ENCODE measurements around the gene CHPF. TPM values are rescaled to one million over a fixed set of nuclear protein-coding genes. Genes with fewer than 3 reads are reported as not detected.

The CHPF gene
- total RNA-seq, 1 experiment from 2014 or later, result 52.4 TPM

DNA sequence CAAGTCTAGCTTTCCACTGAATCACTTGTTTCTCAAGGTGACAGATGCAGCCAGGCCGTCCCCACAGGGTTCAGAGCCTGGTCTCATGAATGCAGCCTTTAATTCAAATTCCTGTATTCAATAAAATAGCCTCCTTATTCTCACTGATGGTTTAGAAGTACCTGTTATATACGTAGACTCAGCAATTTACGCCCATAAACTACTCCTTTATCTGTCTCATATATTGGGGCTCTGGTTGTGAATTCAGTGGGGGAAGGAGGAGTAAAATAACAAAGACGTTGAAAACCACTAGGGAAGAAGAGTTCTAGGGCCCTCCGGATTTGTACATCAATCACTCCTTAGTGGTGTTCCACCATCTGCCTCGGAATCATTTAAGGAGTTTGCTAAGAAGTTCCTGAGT lies 26.0 kb upstream of the CHPF start:
- DNase-seq (ENCODE audit: extremely low read depth, low read depth), result no peak

DNA sequence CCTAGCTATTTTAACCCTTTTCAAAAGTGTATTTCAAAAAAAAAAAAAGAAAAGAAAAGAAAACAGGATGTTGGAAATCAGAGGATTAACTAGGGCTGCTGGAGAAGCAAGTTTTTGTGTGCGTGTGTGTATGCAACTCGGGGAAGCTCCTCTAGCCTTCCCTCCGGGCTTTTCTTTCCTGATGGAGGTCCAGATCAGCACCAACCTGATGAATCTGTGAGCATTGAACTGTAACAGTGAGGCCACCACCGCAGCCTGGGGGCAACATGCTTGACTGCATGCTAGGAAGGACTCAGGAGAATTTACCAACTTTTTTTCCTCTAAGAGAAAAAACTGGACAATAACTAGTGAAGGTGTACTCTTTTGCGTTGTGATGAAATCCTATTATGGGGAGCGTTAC lies 25.4 kb upstream of the CHPF start:
- DNase-seq (ENCODE audit: extremely low read depth, low read depth), result no peak

- DNase-seq (ENCODE audit: extremely low read depth, low read depth), result no peak
These were observed 24.3 kb upstream of the CHPF start for GRCh38 chr2:219567791-219568361.

GRCh38 chr2:219567131-219567530 lies 23.5 kb upstream of the CHPF start:
- no peak for DNase-seq (ENCODE audit: extremely low read depth, low read depth)

DNA sequence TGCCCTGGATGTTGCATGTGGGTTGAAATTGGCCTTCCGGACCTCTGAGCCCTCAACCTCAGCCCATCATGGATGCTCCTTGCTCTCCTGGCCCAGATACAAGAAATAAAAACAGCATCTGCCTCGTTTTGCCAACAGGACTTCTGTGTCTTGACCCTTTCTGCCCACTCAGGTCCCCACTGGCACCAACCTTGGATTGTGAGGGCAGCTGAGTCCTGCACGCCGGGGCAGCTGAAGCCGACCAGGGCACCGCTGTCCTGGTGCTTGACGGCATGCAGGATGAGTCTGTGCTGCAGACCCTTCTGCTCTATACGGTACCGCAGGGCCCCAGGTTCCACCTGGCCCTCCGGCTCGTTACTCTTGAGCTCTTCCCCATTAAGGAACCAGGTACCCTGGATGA lies 23.0 kb upstream of the CHPF start:
- DNase-seq (ENCODE audit: extremely low read depth, low read depth), result no peak

DNA sequence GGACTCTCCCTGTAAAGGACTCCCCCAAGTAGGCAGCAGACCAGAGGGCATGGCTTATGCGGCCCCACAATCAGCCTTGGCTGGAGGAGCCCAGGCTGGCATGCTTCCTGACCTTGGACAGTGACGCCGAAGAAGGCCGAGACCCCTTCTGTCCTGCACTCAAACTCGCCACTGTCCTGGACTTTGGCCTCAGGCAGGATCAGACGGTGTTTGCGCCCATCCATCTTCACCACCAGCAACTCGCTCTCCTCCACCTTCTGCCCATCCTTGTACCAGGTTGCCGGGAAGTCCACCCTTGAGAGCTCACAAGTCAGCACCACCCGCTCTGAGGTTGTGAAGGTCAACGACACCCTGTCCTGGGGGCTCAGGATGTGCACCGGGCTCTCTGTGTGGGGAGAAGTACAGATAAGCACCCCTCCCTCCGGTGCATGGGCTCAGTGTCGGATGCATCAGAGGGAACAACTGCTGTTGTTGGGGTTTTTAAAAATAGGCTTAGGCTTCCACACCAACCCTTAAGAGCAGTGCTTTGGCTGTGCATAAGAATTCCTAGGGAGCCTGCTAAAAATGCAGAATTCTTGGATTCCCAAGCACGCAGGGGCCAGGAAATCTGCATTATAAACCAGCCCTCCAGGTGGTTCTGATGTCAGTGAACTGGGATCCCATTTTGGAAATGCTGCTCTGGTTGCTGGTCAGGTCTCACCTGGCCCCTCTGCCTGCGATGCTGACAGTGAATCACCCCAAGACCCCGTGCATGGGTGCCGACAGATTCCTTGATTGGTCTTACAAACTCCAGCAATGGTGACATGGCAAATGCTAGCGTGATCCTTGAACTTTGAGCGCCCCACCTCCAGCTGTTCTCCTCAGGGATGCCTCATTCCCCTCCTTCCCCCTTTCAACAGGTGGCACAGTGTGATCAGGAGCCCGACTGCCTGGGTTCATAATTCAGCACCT lies 21.8 kb upstream of the CHPF start:
- DNase-seq (ENCODE audit: extremely low read depth, low read depth), result no peak

DNA sequence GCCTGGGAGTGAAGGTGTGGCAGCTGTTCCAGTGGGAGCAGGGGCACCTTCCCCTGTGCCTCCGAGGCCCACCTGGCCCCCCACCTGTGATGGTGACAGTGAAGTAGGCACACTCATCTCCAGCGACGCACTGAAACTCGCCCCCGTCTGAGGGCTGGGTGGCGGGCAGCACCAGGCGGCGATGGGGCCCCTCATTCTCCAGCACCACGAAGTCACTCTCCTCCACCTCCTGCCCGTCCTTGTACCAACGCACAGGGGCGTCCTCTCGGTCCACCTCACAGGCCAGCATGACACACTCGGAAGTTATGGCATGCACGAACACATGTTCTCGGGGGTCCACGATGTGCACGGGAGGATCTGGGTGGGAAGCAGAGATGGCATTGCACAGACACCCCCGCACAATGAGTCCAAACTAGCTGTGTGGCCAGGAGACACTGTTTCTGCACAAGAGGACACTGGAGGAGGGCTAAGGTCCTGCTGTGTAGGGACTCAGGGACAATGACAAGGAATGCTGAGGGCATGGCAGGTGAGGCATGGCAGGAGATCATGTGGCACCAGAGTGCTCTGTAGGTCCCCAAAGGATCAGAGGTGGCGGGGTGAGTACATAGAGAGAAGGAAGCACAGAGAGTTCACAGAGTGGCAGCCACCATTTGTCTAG lies 19.8 kb upstream of the CHPF start:
- no peak for DNase-seq (ENCODE audit: extremely low read depth, low read depth)

DNA sequence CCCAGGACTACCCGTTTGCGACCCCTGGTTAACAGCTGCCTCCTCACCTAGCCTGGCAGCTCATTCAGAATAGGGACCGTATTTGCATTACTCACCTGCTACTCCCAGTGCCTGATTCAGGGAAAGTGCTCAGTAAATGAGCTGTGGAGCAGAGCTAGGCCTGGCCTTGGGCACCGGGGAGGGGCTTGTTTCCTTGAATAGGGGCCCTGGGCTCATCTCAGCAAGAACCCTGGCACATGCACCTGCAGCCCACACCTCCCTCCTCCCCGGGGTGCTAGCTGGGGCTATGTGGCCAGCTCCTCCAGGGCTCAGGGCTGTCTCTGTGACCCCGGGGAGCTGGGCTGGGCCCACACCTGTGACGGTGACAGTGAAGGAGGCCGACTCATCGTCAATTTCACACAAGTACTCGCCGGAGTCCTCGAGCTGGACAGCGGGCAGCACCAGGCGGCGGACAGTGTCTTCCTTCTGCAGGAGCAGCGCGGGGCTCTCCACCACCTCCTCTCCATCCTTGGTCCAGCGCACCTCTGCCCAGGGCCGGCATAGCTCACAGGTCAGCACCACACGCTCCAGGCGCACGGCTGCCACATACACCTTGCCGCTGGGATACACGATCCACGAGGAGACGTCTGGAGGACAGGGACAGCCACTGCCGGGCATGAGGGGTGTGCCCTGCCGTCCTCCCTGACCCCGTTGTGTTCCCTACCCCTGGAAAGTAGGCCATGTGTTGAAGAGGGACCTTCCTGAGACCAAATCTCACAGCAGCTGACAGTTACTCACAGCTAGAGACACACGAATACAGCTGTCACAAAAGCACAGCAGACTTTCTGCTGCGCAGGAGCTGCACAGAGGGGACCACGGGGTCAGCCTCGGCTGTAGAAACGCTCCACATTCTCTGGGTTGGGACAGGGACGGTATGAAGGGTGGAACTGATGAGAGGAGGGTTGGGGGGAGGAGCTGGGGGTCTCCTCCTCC lies 18.7 kb upstream of the CHPF start:
- no peak for DNase-seq (ENCODE audit: extremely low read depth, low read depth)

- no peak for DNase-seq (ENCODE audit: extremely low read depth, low read depth)
These were observed 17.8 kb upstream of the CHPF start for GRCh38 chr2:219561179-219562048.

- no peak for DNase-seq (ENCODE audit: extremely low read depth, low read depth)
These were observed 17.2 kb upstream of the CHPF start for GRCh38 chr2:219560893-219561178.

GRCh38 chr2:219560037-219560892 lies 16.7 kb upstream of the CHPF start:
- no peak for DNase-seq (ENCODE audit: extremely low read depth, low read depth)

- no peak for DNase-seq (ENCODE audit: extremely low read depth, low read depth)
These were observed 15.7 kb upstream of the CHPF start for GRCh38 chr2:219559156-219559915.

DNA sequence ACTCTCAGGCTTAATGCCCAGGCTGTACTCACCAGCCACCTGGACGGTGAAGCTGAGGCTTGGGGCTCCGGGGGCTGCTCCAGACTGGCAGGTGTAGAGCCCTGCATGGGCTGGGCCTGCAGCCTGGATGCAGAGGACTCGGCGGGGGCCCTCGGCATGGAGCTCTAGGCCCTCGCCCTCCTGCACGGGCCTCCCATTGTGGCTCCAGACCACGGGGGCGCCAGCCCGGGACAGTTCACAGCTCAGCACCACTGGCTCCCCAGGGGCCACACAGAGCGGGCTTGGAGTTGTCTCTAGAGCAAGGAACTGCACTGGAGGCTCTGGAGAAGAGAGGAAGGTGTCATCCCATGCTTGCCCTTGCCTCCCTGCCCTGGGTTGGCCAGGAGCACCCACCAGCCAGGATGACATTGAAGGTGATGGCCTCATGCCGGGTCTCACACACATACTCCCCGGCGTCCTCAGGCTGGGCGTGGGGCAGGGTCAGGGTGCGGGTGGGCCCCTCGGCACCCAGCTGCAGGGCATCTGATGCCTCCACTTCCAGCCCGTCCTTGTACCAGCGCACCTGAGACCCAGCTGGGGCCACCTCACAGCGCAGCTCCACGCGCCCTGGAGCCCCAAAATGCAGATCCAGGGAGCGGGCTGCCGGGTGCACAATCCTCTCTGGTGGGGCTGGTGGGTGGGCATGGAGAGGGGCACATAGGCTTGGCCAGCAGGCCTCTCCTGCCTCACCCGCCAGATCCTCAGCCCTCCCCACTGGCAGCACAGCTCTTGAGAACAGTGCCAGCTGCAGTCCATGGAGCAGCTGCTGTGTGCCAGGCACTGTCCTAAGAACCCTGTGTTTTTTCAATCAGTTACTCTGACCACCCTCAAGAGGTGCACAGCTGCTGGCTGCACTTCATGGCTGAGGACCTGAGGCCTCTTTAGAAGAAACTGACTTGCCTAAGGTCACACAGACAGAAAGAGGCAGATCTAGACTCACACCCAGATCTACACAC lies 14.5 kb upstream of the CHPF start:
- no peak for DNase-seq (ENCODE audit: extremely low read depth, low read depth)

- no peak for DNase-seq (ENCODE audit: extremely low read depth, low read depth)
These were observed 13.7 kb upstream of the CHPF start for GRCh38 chr2:219557320-219557719.

GRCh38 chr2:219556413-219556812 lies 12.8 kb upstream of the CHPF start:
- no peak for DNase-seq (ENCODE audit: extremely low read depth, low read depth)

DNA sequence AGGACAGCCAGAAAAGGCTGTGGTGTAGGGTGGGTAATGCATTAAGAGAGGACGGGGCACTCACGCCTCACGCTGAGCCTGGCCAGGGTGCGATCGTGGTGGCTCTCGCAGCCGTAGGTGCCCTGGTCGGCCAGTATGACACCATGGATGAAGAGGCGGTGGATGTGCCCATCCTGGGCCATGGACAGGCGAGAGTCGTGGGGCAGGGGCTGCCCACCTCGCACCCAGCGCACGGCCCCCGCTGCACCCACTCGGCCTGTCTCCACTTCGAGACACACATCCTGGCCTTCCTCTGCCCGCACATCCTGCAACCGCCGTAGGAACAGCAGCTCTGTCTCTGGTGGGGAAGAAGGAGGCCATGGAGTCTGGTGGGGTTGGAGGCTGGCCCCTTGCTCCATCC lies 12.3 kb upstream of the CHPF start:
- no peak for DNase-seq (ENCODE audit: extremely low read depth, low read depth)

GRCh38 chr2:219554350-219554749 lies 10.7 kb upstream of the CHPF start:
- DNase-seq (ENCODE audit: extremely low read depth, low read depth), result no peak
